GM19455 (cell line): ENCODE data around the gene C1orf210.

Experiments used
- ATAC-seq: cut with Tn5 transposase; IDR thresholded peaks from one replicate; pipeline ENCODE4 v1.9.1; 2021; ENCODE audit not compliant: unreplicated experiment

The C1orf210 gene

DNA sequence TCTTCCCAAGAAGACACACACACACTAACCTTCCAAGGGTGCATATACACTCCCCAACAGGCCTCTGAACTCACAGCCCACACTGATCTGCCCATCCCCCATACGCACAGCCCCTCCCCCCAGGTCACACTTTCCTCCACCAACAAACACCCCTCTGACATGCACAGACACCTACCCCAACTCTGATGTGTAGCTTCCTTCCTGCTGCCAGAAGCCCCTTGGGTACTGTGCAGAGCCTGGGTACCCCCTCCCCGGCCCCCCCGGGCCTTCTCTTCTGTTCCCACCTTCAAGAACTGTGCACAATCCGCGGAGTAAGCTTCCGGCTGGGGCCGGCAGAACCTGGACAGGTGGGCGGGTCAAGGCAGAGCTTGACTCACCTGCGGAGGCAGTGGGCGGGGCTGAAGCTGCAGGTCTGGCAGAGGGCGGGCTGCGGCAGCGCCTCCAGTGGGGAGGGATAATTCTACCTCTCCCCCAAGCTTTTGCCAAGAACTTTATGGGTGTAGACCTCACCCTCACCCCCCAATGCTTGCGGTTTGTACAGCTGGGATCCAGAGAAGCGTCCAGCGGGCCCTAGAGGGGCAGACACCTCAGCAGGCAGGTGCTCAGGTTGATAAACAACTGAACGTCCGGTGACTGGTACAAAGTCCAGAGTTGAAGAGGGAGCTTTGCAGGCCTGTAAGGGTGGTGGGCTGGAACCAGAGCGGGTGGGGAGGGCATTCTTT lies at the start of gene C1orf210:
C1orf210 (minus strand) TSS at position 313 of the 722 bp plus-strand sequence. CDS start 2,311 bp downstream, outside the sequence.
- ATAC-seq: no peak

GRCh38 chr1:43334453-43335205 lies 49.2 kb upstream of the C1orf210 start:
- ATAC-seq: no peak

- ATAC-seq: no peak
Measured at GRCh38 chr1:43331688-43332087, 46.3 kb upstream of the C1orf210 start.

- ATAC-seq: no peak
Measured at GRCh38 chr1:43329995-43330751, 44.8 kb upstream of the C1orf210 start.

GRCh38 chr1:43327549-43328292 lies 42.3 kb upstream of the C1orf210 start:
- ATAC-seq: no peak

- no peak for ATAC-seq
Measured at GRCh38 chr1:43325381-43325780, 40.0 kb upstream of the C1orf210 start.

DNA sequence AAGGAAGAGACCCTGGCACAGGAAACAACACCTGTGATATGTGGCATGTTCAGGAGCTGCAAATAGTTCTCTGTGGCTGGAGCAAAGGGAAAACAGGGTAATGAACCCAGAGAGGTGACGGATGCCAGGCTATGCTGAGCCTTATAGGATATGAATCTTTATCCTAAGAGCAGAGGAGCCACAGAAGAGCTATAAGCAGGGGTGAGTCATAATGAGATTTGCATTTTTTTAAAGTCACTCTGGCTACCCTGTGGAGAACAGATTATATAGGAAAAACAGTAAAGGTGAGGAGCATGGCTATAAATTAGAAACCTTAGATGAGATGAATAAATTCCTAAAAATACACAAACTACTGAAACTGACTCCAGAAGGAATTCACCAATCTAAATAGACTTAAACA lies 39.4 kb upstream of the C1orf210 start:
- no peak for ATAC-seq

- no peak for ATAC-seq
Measured at GRCh38 chr1:43322506-43322905, 37.1 kb upstream of the C1orf210 start.

DNA sequence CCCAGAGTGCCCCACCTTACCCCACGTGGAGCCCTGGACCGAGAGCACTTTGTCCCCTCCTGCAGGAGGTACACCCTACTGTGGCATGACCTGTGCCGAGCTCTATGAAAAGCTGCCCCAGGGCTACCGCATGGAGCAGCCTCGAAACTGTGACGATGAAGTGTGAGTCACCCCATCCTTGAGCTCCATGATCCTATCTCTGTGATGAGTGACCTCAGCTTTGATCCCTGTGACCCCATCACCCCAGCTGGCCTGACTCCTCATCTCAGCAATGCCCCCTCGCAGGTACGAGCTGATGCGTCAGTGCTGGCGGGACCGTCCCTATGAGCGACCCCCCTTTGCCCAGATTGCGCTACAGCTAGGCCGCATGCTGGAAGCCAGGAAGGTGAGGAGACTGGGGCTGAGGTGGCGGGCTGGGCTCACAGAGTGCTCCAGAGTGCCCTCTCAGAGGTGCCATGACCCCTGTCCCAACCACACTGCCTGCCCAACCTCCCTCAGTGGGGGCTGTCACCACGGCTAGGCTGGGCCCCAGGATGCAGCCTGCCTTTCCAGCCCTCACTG lies 36.0 kb upstream of the C1orf210 start:
- no peak for ATAC-seq

- no peak for ATAC-seq
Measured at GRCh38 chr1:43319766-43320165, 34.4 kb upstream of the C1orf210 start.

DNA sequence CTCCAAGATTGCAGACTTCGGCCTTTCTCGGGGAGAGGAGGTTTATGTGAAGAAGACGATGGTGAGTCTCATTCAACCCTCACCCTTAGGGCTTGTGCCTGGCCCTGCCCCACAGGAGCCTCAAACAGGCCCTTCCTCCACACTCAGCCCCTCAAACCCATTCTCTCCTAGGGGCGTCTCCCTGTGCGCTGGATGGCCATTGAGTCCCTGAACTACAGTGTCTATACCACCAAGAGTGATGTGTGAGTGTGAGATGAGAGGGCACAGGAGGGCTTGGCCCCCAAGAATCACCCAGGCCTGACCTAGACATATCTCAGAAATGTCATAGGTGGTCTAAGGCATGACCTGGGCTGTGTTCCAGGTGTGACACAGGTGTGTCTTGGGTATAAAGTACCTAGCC lies 33.9 kb upstream of the C1orf210 start:
- no peak for ATAC-seq

GRCh38 chr1:43318831-43319230 lies 33.5 kb upstream of the C1orf210 start:
- ATAC-seq: no peak

DNA sequence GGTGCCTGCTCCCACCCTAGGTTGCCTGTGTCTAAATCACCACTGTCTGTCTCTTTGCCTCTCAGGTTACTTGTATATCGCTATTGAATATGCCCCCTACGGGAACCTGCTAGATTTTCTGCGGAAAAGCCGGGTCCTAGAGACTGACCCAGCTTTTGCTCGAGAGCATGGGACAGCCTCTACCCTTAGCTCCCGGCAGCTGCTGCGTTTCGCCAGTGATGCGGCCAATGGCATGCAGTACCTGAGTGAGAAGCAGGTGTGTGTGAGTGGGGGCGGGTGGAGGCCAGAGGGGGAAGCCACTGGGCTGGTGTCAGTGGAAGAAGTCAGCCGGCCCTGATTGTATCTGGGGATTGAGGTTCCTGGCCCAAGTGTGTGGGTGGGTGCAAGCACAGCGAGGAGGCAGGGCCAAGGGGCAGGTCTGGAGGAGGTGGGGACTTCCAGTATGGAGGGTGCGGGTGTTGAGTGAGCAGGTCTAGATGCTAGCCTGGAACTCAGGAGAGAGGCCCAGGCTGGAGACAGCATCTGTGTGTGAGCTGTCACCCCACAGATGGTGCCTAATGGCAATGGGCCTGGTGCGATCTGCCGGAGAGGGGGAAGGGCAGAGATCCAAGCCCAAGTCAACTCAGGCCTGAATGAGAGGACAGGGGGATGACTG lies 32.6 kb upstream of the C1orf210 start:
- no peak for ATAC-seq

DNA sequence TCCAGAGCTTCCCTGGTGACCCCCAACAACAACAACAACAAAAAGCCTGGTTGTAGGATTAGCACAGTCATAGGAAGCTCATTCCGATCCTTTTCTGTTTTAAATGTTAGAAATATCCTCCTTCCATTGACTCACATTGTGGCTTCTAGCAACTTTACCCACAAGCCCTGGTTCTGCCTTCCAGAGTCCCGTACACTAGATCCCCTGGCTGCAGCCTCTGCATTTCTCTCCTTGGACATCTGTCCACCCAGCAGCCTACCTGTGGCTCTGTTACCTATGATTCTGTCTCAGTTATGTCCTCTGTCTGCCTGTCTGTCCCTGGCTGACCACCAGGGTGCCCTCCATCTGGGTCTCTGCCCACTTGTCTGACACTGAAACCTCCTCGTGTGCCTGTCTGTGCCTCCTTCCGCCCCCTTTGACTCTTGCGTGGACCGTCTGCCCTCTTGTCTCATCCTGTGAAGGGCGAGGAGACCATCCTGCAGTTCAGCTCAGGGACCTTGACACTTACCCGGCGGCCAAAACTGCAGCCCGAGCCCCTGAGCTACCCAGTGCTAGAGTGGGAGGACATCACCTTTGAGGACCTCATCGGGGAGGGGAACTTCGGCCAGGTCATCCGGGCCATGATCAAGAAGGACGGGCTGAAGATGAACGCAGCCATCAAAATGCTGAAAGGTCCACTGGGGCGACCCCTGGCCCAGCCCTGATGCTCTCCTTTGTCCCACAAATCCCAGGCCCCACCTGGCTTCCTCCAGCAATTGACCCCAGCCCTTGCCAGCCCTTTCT lies 31.5 kb upstream of the C1orf210 start:
- ATAC-seq: no peak

DNA sequence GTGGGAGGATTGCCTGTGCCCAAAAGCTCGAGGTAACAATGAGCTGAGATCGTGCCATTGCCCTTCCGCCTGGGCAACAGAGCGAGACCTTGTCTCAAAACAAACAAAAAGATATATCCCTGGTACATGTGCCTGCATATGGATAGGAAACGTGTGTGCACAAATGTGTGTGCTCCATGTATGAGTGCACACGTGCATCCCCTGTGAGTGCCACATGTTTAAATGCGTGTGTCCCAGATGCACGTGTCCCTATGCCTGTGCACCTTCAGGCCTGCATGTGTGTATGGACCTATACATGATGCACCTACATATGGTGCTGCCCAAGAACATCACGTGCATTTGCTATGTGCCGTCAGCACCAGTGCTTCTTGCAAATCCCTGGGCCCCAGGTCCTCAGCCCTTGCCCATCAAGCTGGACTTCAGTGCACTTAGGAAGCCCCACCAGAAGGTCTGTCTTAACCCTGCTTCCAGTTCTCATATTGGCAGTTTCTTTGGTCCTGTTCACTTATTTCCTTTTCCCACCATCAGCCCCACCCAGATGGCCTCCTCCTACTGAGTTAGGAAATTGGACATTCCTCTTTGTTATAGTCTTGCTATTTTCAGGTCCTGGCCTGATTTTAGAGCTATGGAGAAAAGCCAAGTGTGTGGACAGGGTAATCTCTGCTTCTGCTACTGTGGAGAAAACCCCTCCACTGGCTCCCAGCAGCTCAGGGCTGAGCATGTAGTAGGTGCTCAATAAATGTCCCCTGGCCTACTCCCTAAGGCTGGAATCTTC lies 30.8 kb upstream of the C1orf210 start:
- ATAC-seq: no peak

GRCh38 chr1:43315481-43315880 lies 30.1 kb upstream of the C1orf210 start:
- no peak for ATAC-seq

DNA sequence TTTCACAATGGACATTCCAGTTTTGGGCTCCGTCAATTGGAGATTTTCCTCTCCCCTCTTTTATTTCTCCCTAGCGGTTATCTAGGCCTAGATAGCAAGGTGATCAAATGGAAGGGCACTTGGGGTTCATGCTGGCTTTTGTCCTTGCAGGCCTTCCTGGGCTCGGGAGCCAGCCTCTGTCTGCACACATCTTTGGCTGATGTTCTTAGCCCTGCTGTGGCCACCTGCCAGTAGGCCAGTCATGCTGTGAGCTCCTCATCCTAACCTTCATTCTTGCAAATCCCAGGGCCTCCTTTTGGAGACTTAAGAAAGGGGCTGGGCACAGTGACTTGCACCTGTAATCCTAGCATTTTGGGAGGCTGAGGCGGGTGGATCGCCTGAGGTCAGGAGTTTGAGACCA lies 28.9 kb upstream of the C1orf210 start:
- ATAC-seq: no peak

DNA sequence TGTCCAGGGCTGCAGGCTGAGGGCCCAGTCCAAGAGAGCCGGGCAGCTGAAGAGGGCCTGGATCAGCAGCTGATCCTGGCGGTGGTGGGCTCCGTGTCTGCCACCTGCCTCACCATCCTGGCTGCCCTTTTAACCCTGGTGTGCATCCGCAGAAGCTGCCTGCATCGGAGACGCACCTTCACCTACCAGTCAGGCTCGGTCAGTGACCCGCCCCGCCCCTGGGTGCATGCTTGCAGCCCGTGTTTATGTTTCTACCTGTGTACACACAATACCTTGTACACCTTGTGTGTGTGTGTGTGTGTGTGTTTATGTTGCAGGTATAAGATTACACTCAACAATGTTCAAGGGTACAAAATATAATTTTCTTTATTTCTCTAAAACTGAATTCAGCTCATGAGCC lies 28.4 kb upstream of the C1orf210 start:
- no peak for ATAC-seq
